Type B pancreatic cell (in vitro differentiated cells): ENCODE measurements around the gene MIPOL1. TPM values are rescaled to one million over a fixed set of nuclear protein-coding genes. Genes with fewer than 3 reads are reported as not detected.
A peak's percentile ranks its signal among the peaks of the same experiment; 100 is the strongest.

Experiments used
- DNase-seq: peaks from one replicate; pipeline ENCODE4 v3.0.0; 2021; ENCODE audit warnings: mixed read lengths; ENCODE audit not compliant: unreplicated experiment; ENCODE audit errors: extremely low spot score
- H3K27ac Mint-ChIP-seq: 2 replicates; pipeline ENCODE4 v1.8.0; 2021; ENCODE audit warnings: mild to moderate bottlenecking, mixed read lengths
- H3K27me3 Mint-ChIP-seq: 2 replicates; pipeline ENCODE4 v1.8.0; 2021; ENCODE audit warnings: mixed read lengths
- H3K36me3 Mint-ChIP-seq: 2 replicates; pipeline ENCODE4 v1.8.0; 2021; ENCODE audit warnings: mixed read lengths
- H3K4me1 Mint-ChIP-seq: one replicate; pipeline ENCODE4 v1.8.0; 2021; ENCODE audit warnings: mixed read lengths; ENCODE audit not compliant: unreplicated experiment
- H3K4me3 Mint-ChIP-seq: 2 replicates; pipeline ENCODE4 v1.8.0; 2021; ENCODE audit warnings: mild to moderate bottlenecking, mixed read lengths
- H3K9me3 Mint-ChIP-seq: 2 replicates; pipeline ENCODE4 v1.8.0; 2021; ENCODE audit warnings: mixed read lengths
- CTCF ChIP-seq: fragments of 200-600 bp; sonication (generic); conservative IDR thresholded peaks from 2 replicates; pipeline ENCODE4 v1.5.0; 2021; ENCODE audit warnings: antibody characterized with exemption, mild to moderate bottlenecking
- total RNA-seq: library from RNA; stranded (reverse); gene quantifications from 2 replicates; pipeline ENCODE4 v1.2.1, GENCODE V29; 2021; ENCODE audit warnings: low replicate concordance

MIPOL1 gene
- total RNA-seq, 1 donor from 2014 or later, result 14.5 TPM

- Mint-ChIP-seq H3K4me3 (peak overlapping the region; percentile 85), H3K27ac (peak overlapping the region; percentile 88), H3K36me3 (peaks cover 20% of the 10 kb centered on the region), H3K27me3 (peaks cover 88% of the 10 kb centered on the region), H3K9me3 (no peaks in the 10 kb centered on the region), H3K4me1 (peaks cover 12% of the 10 kb centered on the region)
- no peak for TF ChIP-seq CTCF
- no peak for DNase-seq
These were observed 390.3 kb downstream of the MIPOL1 start for GRCh38 chr14:37587881-37588666.

GRCh38 chr14:37588667-37588955 lies 390.9 kb downstream of the MIPOL1 start:
- TF ChIP-seq CTCF, result no peak
- Mint-ChIP-seq H3K36me3 (peaks cover 20% of the 10 kb centered on the region), H3K27me3 (peaks cover 91% of the 10 kb centered on the region), H3K9me3 (no peaks in the 10 kb centered on the region), H3K4me1 (peaks cover 12% of the 10 kb centered on the region), H3K4me3 (peak overlapping the region; percentile 85), H3K27ac (peak overlapping the region; percentile 88)
- DNase-seq, result no peak

- Mint-ChIP-seq H3K27me3 (peaks cover 94% of the 10 kb centered on the region), H3K4me1 (peaks cover 14% of the 10 kb centered on the region), H3K4me3 (peak overlapping the region; percentile 85), H3K36me3 (peaks cover 20% of the 10 kb centered on the region), H3K27ac (peak overlapping the region; percentile 88), H3K9me3 (no peaks in the 10 kb centered on the region)
- DNase-seq, result no peak
- TF ChIP-seq CTCF, result no peak
These were observed 391.4 kb downstream of the MIPOL1 start for GRCh38 chr14:37588956-37589714.

DNA sequence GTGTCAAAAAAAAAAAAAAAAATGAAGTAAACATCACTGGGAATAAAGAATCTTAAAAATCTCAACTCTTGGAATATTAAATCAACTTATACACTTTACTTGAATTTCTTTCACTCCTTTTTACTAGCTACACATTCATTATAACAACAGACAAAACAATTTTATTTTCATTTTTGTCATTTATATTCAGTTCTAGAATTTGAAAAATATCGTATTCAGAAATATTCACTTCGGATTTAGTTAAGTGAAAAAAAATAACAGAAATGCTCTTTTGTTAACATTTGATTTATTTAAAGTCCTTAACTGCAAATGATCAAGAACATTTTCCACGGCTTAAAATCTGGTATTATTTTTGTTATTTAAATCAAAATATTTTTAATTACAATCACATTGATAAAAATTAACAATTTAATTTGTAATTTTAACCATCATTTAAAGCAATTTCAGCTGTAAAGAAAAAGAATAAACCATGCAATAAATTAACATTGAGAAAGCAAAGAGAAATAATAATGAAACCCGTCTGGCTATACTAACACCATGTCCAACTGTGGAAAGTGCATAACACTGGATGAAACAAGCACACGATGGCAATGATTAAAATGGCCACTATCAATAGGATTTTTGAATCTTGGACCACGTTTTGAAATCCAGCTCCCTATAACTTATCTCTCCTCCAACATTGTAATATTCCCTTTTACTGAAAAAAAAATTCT lies 392.1 kb downstream of the MIPOL1 start:
- no peak for TF ChIP-seq CTCF
- peaks cover 20% of the 10 kb centered on the region for H3K36me3 Mint-ChIP-seq
- H3K27me3 Mint-ChIP-seq, result peaks cover 91% of the 10 kb centered on the region
- H3K4me3 Mint-ChIP-seq, result peak overlapping the region; percentile 87
- peaks cover 16% of the 10 kb centered on the region for H3K4me1 Mint-ChIP-seq
- no peaks in the 10 kb centered on the region for H3K9me3 Mint-ChIP-seq
- no peak for DNase-seq
- peak overlapping the region; percentile 90 for H3K27ac Mint-ChIP-seq

GRCh38 chr14:37590428-37591139 lies 392.8 kb downstream of the MIPOL1 start:
- H3K4me1 Mint-ChIP-seq, result peaks cover 17% of the 10 kb centered on the region
- H3K27ac Mint-ChIP-seq, result peak overlapping the region; percentile 90
- no peak for DNase-seq
- no peaks in the 10 kb centered on the region for H3K9me3 Mint-ChIP-seq
- TF ChIP-seq CTCF, result no peak
- peaks cover 86% of the 10 kb centered on the region for H3K27me3 Mint-ChIP-seq
- peaks cover 20% of the 10 kb centered on the region for H3K36me3 Mint-ChIP-seq
- H3K4me3 Mint-ChIP-seq, result peak overlapping the region; percentile 87
